ENCODE data around the gene KLHDC1.

The KLHDC1 gene

GRCh38 chr14:49659526-49660455 lies 33.1 kb upstream of the KLHDC1 start:
- no peak overlapping the region for H4K91ac ChIP-seq (ENCODE audit: low read depth, low read length, poor library complexity)
- no peak overlapping the region for H3K14ac ChIP-seq (ENCODE audit: low read length)
- no peak overlapping the region for H2AFZ ChIP-seq (ENCODE audit: low read length)
- no peak overlapping the region for H3K9ac ChIP-seq (ENCODE audit: low read depth, low read length, poor library complexity)
- H3K36me3 ChIP-seq (replicated peaks in 1 of 2; ENCODE audit: control insufficient read depth in 2 of 2, insufficient read depth in 2 of 2, low read length in 2 of 2), result peaks cover 0 to 76% of the 10 kb centered on the region in 2 donors
- H3K4ac ChIP-seq (ENCODE audit: low read length), result no peak overlapping the region
- H2BK15ac ChIP-seq (ENCODE audit: low read length), result no peak overlapping the region
- H2AK5ac ChIP-seq (ENCODE audit: low read depth, low read length), result no peak overlapping the region
- no peak overlapping the region for H3K23ac ChIP-seq (ENCODE audit: low read depth, low read length, poor library complexity)
- no peak overlapping the region for H3K4me2 ChIP-seq (ENCODE audit: insufficient read depth, low read length, poor library complexity, severe bottlenecking)
- no peaks in the 10 kb centered on the region for H3K9me3 ChIP-seq (replicated peaks in 1 of 2; ENCODE audit: control insufficient read depth in 2 of 2, insufficient read depth in 1 of 2, low read depth in 1 of 2, low read length in 2 of 2)
- no peak for DNase-seq (ENCODE audit: low spot score)
- no CpG with 5 or more reads among the region's 2 CpGs for WGBS, 2 donors (ENCODE audit: extremely low coverage in 2 of 2, insufficient read length in 2 of 2, insufficient replicate concordance in 1 of 2)
- H2BK5ac ChIP-seq (ENCODE audit: low read length), result no peak overlapping the region
- H3K18ac ChIP-seq (ENCODE audit: low read length), result no peak overlapping the region
- H3K27ac ChIP-seq (replicated peaks; ENCODE audit: low read length), result no peak overlapping the region
- no peaks in the 10 kb centered on the region for H3K79me1 ChIP-seq (ENCODE audit: low read depth, low read length)
- H2BK120ac ChIP-seq (ENCODE audit: low read depth, low read length), result no peak overlapping the region
- no peak overlapping the region for H2BK12ac ChIP-seq (ENCODE audit: low read length)
- H3K27me3 ChIP-seq (ENCODE audit: control insufficient read depth in 3 of 3, insufficient read depth in 3 of 3, low read depth in 1 of 3, low read length in 3 of 3), result no peaks in the 10 kb centered on the region
- no peak overlapping the region for H3K4me3 ChIP-seq (ENCODE audit: low read length in 2 of 2)
- H4K8ac ChIP-seq (ENCODE audit: low read depth, low read length), result no peak overlapping the region
- H3K4me1 ChIP-seq (ENCODE audit: control insufficient read depth in 2 of 2, insufficient read depth in 1 of 2, low read depth in 1 of 2, low read length in 2 of 2), result no peaks in the 10 kb centered on the region

GRCh38 chr14:49670475-49670874 lies 22.4 kb upstream of the KLHDC1 start:
- Histone ChIP-seq H2BK12ac (ENCODE audit: low read length) (no peak overlapping the region), H3K27me3 (ENCODE audit: control insufficient read depth in 3 of 3, insufficient read depth in 3 of 3, low read depth in 1 of 3, low read length in 3 of 3) (no peaks in the 10 kb centered on the region), H3K23ac (ENCODE audit: low read depth, low read length, poor library complexity) (no peak overlapping the region), H2AK5ac (ENCODE audit: low read depth, low read length) (no peak overlapping the region), H3K4me1 (ENCODE audit: control insufficient read depth in 2 of 2, insufficient read depth in 1 of 2, low read depth in 1 of 2, low read length in 2 of 2) (no peaks in the 10 kb centered on the region), H3K18ac (ENCODE audit: low read length) (no peak overlapping the region), H4K91ac (ENCODE audit: low read depth, low read length, poor library complexity) (no peak overlapping the region), H3K4me3 (ENCODE audit: low read length in 2 of 2) (no peak overlapping the region), H3K14ac (ENCODE audit: low read length) (no peak overlapping the region), H4K8ac (ENCODE audit: low read depth, low read length) (no peak overlapping the region), H3K79me1 (ENCODE audit: low read depth, low read length) (no peaks in the 10 kb centered on the region), H3K4me2 (ENCODE audit: insufficient read depth, low read length, poor library complexity, severe bottlenecking) (no peak overlapping the region), H3K9me3 (replicated peaks in 1 of 2; ENCODE audit: control insufficient read depth in 2 of 2, insufficient read depth in 1 of 2, low read depth in 1 of 2, low read length in 2 of 2) (no peaks in the 10 kb centered on the region), H2AFZ (ENCODE audit: low read length) (no peak overlapping the region), H2BK120ac (ENCODE audit: low read depth, low read length) (no peak overlapping the region), H3K9ac (ENCODE audit: low read depth, low read length, poor library complexity) (no peak overlapping the region), H2BK5ac (ENCODE audit: low read length) (no peak overlapping the region), H3K36me3 (replicated peaks in 1 of 2; ENCODE audit: control insufficient read depth in 2 of 2, insufficient read depth in 2 of 2, low read length in 2 of 2) (peaks cover 8 to 87% of the 10 kb centered on the region in 2 donors), H2BK15ac (ENCODE audit: low read length) (no peak overlapping the region), H3K27ac (replicated peaks; ENCODE audit: low read length) (no peak overlapping the region), H3K4ac (ENCODE audit: low read length) (no peak overlapping the region)
- DNase-seq (ENCODE audit: low spot score), result no peak

DNA sequence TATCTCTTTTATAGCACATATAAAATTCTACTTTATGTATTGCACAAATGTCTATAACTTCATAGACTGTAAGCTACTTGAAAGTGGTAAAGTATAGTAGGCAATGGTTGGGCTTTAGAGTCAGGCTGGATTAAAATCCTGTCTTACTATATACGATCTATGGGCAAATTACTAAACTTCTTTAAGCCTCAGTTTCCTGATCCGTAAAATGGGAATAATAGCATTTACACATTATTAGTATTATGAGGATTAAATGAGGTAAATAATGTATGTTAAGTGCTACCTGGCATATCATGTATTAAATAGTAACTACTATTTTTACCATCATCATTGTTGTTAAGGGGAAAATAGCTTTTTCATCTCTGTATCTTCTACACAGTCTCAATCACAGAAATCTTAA lies 19.3 kb upstream of the KLHDC1 start:
- no peak overlapping the region for H4K91ac ChIP-seq (ENCODE audit: low read depth, low read length, poor library complexity)
- no peak overlapping the region for H2BK5ac ChIP-seq (ENCODE audit: low read length)
- H3K18ac ChIP-seq (ENCODE audit: low read length), result no peak overlapping the region
- H3K27ac ChIP-seq (replicated peaks; ENCODE audit: low read length), result no peak overlapping the region
- H3K4me3 ChIP-seq (ENCODE audit: low read length in 2 of 2), result no peak overlapping the region
- H3K36me3 ChIP-seq (replicated peaks in 1 of 2; ENCODE audit: control insufficient read depth in 2 of 2, insufficient read depth in 2 of 2, low read length in 2 of 2), result peaks cover 15 to 86% of the 10 kb centered on the region in 2 donors
- no peak for DNase-seq (ENCODE audit: low spot score)
- H3K27me3 ChIP-seq (ENCODE audit: control insufficient read depth in 3 of 3, insufficient read depth in 3 of 3, low read depth in 1 of 3, low read length in 3 of 3), result no peaks in the 10 kb centered on the region
- no peak overlapping the region for H3K14ac ChIP-seq (ENCODE audit: low read length)
- no peak overlapping the region for H4K8ac ChIP-seq (ENCODE audit: low read depth, low read length)
- peaks cover 0 to 2% of the 10 kb centered on the region in 2 donors for H3K9me3 ChIP-seq (replicated peaks in 1 of 2; ENCODE audit: control insufficient read depth in 2 of 2, insufficient read depth in 1 of 2, low read depth in 1 of 2, low read length in 2 of 2)
- H3K23ac ChIP-seq (ENCODE audit: low read depth, low read length, poor library complexity), result no peak overlapping the region
- no peak overlapping the region for H2AK5ac ChIP-seq (ENCODE audit: low read depth, low read length)
- no peak overlapping the region for H3K9ac ChIP-seq (ENCODE audit: low read depth, low read length, poor library complexity)
- H3K4ac ChIP-seq (ENCODE audit: low read length), result no peak overlapping the region
- no CpG with 5 or more reads among the region's 2 CpGs for WGBS, 2 donors (ENCODE audit: extremely low coverage in 2 of 2, insufficient read length in 2 of 2, insufficient replicate concordance in 1 of 2)
- no peak overlapping the region for H2AFZ ChIP-seq (ENCODE audit: low read length)
- H3K4me2 ChIP-seq (ENCODE audit: insufficient read depth, low read length, poor library complexity, severe bottlenecking), result no peak overlapping the region
- no peaks in the 10 kb centered on the region for H3K79me1 ChIP-seq (ENCODE audit: low read depth, low read length)
- no peak overlapping the region for H2BK12ac ChIP-seq (ENCODE audit: low read length)
- no peak overlapping the region for H2BK15ac ChIP-seq (ENCODE audit: low read length)
- no peaks in the 10 kb centered on the region for H3K4me1 ChIP-seq (ENCODE audit: control insufficient read depth in 2 of 2, insufficient read depth in 1 of 2, low read depth in 1 of 2, low read length in 2 of 2)
- no peak overlapping the region for H2BK120ac ChIP-seq (ENCODE audit: low read depth, low read length)

GRCh38 chr14:49677643-49678042 lies 15.3 kb upstream of the KLHDC1 start:
- Histone ChIP-seq H3K9ac (ENCODE audit: low read depth, low read length, poor library complexity) (peak overlapping the region; percentile 18), H3K4me1 (ENCODE audit: control insufficient read depth in 2 of 2, insufficient read depth in 1 of 2, low read depth in 1 of 2, low read length in 2 of 2) (no peaks in the 10 kb centered on the region), H3K4me2 (ENCODE audit: insufficient read depth, low read length, poor library complexity, severe bottlenecking) (no peak overlapping the region), H3K27ac (replicated peaks; ENCODE audit: low read length) (no peak overlapping the region), H3K27me3 (ENCODE audit: control insufficient read depth in 3 of 3, insufficient read depth in 3 of 3, low read depth in 1 of 3, low read length in 3 of 3) (no peaks in the 10 kb centered on the region), H2AFZ (ENCODE audit: low read length) (no peak overlapping the region), H3K4ac (ENCODE audit: low read length) (no peak overlapping the region), H2BK15ac (ENCODE audit: low read length) (no peak overlapping the region), H2AK5ac (ENCODE audit: low read depth, low read length) (no peak overlapping the region), H4K8ac (ENCODE audit: low read depth, low read length) (no peak overlapping the region), H3K18ac (ENCODE audit: low read length) (no peak overlapping the region), H3K9me3 (replicated peaks in 1 of 2; ENCODE audit: control insufficient read depth in 2 of 2, insufficient read depth in 1 of 2, low read depth in 1 of 2, low read length in 2 of 2) (peaks cover 0 to 2% of the 10 kb centered on the region in 2 donors), H4K91ac (ENCODE audit: low read depth, low read length, poor library complexity) (no peak overlapping the region), H2BK120ac (ENCODE audit: low read depth, low read length) (no peak overlapping the region), H3K14ac (ENCODE audit: low read length) (no peak overlapping the region), H2BK5ac (ENCODE audit: low read length) (no peak overlapping the region), H3K79me1 (ENCODE audit: low read depth, low read length) (no peaks in the 10 kb centered on the region), H2BK12ac (ENCODE audit: low read length) (no peak overlapping the region), H3K23ac (ENCODE audit: low read depth, low read length, poor library complexity) (no peak overlapping the region), H3K4me3 (ENCODE audit: low read length in 2 of 2) (peak overlapping the region in 1 of 2 donors; percentile 20), H3K36me3 (replicated peaks in 1 of 2; ENCODE audit: control insufficient read depth in 2 of 2, insufficient read depth in 2 of 2, low read length in 2 of 2) (peaks cover 11 to 94% of the 10 kb centered on the region in 2 donors)
- no peak for DNase-seq (ENCODE audit: low spot score)
- no CpG with 5 or more reads among the region's 4 CpGs for WGBS, 2 donors (ENCODE audit: extremely low coverage in 2 of 2, insufficient read length in 2 of 2, insufficient replicate concordance in 1 of 2)

Data from neuronal stem cell (in vitro differentiated cells).